ENCODE data around the gene SIDT2. TPM values are rescaled to one million over a fixed set of nuclear protein-coding genes. Genes with fewer than 3 reads are reported as not detected.
"Not testable (repeated sequence)": the region's sequence is repeated elsewhere in the genome, so short reads cannot be mapped to it uniquely, and the experiment has no call there.

The SIDT2 gene
- total RNA-seq, 2 experiments from 2014 or later = 20.2 to 23.6 TPM

DNA sequence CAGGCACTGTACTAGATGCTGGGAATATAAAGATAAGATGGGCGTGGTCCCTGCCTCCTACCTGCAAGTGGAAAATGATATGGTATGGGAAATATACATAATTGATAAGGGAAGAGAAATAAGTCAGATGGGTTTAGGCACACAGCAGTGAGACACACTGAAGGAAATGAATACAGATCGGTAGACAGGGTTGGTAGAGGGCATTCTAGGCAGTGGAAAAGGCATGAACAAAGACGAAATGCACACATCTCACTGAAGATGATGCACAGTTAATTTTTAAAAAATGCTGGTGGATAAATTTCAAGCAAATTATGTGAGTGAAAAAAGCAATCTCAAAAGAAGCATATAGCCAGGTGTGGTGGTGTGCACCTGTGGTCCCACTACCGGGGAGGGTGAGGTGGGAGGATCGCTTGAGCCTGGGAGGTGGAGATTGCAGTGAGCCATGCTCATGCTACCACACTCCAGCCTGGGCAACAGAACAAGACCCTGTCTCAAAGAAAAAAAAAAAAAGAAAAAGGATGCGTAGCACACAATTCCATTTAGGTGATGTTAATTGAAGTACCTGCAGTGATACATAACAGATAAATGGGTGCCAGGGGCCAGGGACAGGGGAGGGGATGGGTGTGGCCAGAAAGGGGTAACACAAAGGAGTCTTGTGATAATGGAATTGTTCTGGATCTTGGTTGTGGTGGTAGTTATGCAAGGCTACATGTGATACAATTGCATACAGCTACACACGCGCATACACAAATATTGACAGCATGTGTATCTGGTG is 31.0 kb downstream of the SIDT2 start:
- POLR2A ChIA-PET; DNase-seq; H3K27ac Mint-ChIP-seq; H3K27me3 Mint-ChIP-seq (ENCODE audit: low read depth); H3K9me3 Mint-ChIP-seq (ENCODE audit: insufficient read depth); H3K4me3 Mint-ChIP-seq; ATAC-seq; H3K4me1 Mint-ChIP-seq (ENCODE audit: low read depth): not testable (repeated sequence)
- peaks cover 51% of the 10 kb centered on the region for H3K36me3 Mint-ChIP-seq (ENCODE audit: low read depth)
- CTCF ChIA-PET = interaction anchor here (1.5 to 2.1 kb wide), 3 partner anchors 10 to 17 kb away, joined by 4 to 9 read pairs (median 5); no protein-coding TSS in a partner anchor

DNA sequence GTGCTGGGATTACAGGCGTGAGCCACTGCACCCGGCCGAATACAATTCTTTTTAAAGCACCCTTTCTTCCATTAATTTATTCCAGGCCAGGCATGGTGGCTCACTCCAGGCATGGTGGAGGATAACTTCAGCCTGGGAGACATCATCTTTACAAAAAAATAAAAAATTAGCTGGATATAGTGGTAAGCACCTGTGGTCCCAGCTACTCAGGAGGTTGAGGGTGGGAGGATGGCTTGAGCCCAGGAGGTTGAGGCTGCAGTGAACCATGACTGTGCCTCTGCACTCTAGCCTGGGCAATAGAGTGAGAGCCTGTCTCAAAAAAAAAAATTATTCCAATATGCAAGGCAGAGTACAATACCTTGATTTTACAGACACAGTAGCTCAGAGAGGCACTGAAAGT is 32.1 kb downstream of the SIDT2 start:
- DNase-seq (no peak), ATAC-seq (no peak)
- H3K27me3 Mint-ChIP-seq (ENCODE audit: low read depth) = no peaks in the 10 kb centered on the region
- H3K4me1 Mint-ChIP-seq (ENCODE audit: low read depth) = no peaks in the 10 kb centered on the region
- no peaks in the 10 kb centered on the region for H3K9me3 Mint-ChIP-seq (ENCODE audit: insufficient read depth)
- no peak overlapping the region for H3K27ac Mint-ChIP-seq
- POLR2A ChIA-PET = no interaction called here
- no peak overlapping the region for H3K4me3 Mint-ChIP-seq
- CTCF ChIA-PET = interaction anchor here (1.5 to 2.1 kb wide), 4 partner anchors 9 to 30 kb away, joined by 4 to 9 read pairs (median 6); no protein-coding TSS in a partner anchor
- peaks cover 45% of the 10 kb centered on the region for H3K36me3 Mint-ChIP-seq (ENCODE audit: low read depth)

DNA sequence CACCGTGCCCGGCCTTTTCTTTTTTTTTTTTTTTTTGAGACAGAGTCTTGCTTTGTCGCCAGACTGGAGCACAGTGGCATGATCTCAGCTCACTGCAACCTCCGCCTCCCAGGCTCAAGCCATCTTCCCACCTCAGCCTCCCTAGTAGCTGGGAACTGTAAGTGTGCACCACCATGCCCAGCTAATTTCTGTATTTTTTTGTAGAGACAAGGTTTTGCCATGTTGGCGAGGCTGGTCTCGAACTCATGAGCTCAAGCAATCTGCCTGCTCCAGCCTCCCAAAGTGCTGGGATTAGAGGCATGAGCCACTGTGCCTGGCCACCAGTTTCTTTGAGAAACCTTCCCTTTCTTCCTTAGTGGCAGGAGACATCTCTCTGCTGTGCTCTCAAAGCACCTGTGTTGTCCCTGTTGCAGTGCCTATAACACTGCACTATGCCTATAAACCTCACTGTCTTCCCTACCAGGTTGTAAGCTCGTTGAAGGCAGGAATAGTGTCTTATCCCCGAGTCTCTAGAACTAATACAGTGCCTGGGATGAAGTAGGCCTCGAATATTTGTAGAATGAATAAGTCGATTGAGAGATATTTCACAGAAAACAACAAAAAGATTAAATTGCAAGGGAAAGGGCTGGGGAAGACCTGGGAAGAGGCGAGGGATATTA is 34.3 kb downstream of the SIDT2 start:
- Mint-ChIP-seq H3K27me3 (ENCODE audit: low read depth) (no peaks in the 10 kb centered on the region), H3K27ac (no peak overlapping the region), H3K36me3 (ENCODE audit: low read depth) (peaks cover 56% of the 10 kb centered on the region), H3K4me3 (no peak overlapping the region), H3K4me1 (ENCODE audit: low read depth) (no peaks in the 10 kb centered on the region), H3K9me3 (ENCODE audit: insufficient read depth) (no peaks in the 10 kb centered on the region)
- ChIA-PET CTCF (interaction anchor here (1.0 kb wide), 1 partner anchor 32 kb away, joined by 3 read pairs; no protein-coding TSS in a partner anchor), POLR2A (no interaction called here)
- ATAC-seq = no peak
- DNase-seq = no peak

DNA sequence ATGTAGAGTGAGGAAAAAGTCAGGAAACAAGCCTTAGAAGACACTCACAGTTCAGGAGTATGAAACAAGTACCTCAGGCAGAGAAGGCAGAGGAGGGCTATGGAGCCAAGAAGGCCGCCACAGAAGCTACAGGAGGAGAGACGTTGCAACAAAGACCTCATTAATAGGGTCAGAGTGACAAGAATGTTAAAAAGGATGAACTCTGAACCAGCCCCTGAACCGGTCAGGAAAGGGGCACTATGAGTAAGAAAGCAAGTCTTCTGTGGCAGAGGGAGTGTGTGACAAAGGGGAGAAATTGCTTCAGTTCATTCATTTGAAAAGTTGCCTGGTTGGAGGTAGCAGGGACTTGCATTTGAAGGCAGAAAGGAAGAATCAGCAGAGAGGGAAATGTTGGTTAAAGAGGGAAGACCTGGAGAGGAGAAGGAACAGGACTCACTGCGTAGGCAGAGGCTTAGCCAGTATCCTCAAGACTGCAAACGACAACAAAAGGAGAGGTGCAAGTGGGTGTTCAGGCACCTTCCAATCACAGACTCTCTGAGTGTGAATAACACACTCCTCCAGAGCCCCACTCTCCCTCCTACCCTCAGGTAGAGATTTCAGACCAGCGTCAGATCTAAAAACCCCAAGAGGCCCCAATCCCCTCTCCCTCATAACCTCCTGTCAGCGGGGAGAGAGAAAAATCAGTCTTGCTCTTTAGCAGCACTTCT is 36.0 kb downstream of the SIDT2 start:
- Mint-ChIP-seq H3K9me3 (ENCODE audit: insufficient read depth) (no peaks in the 10 kb centered on the region), H3K36me3 (ENCODE audit: low read depth) (peaks cover 67% of the 10 kb centered on the region), H3K27me3 (ENCODE audit: low read depth) (no peaks in the 10 kb centered on the region), H3K27ac (no peak overlapping the region), H3K4me1 (ENCODE audit: low read depth) (no peaks in the 10 kb centered on the region), H3K4me3 (no peak overlapping the region)
- ChIA-PET POLR2A (interaction anchor here (0.6 kb wide), 1 partner anchor 1763 kb away, joined by 3 read pairs; no protein-coding TSS in a partner anchor), CTCF (interaction anchor here (1.4 kb wide), 1 partner anchor 12 kb away, joined by 6 read pairs; no protein-coding TSS in a partner anchor)
- DNase-seq (no peak), ATAC-seq (no peak)

DNA sequence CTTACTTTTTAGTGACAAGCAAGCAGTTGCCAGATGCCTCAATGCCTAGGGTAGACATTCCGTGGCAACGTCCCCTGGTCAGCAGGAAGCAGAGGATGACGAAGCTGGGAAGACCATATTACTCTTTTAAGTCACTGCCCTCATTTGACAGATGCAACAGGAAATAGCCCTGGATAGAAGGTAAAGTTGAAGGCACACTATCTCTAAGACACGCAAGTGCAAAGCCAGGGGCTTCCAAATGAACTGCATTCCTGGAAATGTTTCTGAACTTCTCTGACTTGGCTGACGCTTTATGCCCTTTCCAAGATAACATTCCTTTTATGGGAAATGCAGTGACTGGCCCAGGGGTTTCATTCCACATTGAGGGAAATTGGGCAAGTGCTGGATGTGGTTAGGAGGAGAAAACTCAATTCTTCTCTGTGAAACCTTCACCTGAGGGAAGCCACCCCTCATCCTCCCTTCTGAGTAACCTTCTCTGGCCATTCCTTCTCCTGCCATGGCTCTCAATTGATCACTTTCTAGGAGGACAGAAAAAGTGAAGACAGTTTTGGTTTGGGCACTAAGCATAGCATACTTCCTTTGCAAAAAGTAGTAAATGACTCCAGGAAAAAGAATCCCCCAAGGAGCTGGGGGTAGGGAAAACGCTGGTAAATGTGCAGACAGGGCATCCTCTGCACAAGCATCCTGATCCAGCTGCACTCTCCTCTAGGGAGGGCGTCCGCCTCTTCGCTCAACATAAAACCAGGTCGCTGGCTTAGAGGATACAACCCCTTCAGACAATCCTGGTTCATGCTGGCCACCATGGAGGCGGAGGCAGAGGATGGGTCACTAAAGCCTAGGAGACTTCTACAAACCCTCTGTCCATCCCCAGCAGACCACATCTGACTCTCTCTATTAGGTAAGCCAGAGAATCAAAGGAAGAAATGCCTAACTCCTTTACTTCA is 38.9 kb downstream of the SIDT2 start:
- Mint-ChIP-seq H3K4me3 (no peak overlapping the region), H3K9me3 (ENCODE audit: insufficient read depth) (no peaks in the 10 kb centered on the region), H3K27me3 (ENCODE audit: low read depth) (no peaks in the 10 kb centered on the region), H3K27ac (peak overlapping the region; percentile 52), H3K36me3 (ENCODE audit: low read depth) (peaks cover 67% of the 10 kb centered on the region), H3K4me1 (ENCODE audit: low read depth) (no peaks in the 10 kb centered on the region)
- POLR2A ChIA-PET = no interaction called here
- CTCF ChIA-PET = interaction anchor here (0.8 to 1.6 kb wide), 3 partner anchors 9 to 73 kb away, joined by 3 to 7 read pairs (median 3); partner anchors contain the start of gene PAFAH1B2
- DNase-seq (no peak), ATAC-seq (no peak)

DNA sequence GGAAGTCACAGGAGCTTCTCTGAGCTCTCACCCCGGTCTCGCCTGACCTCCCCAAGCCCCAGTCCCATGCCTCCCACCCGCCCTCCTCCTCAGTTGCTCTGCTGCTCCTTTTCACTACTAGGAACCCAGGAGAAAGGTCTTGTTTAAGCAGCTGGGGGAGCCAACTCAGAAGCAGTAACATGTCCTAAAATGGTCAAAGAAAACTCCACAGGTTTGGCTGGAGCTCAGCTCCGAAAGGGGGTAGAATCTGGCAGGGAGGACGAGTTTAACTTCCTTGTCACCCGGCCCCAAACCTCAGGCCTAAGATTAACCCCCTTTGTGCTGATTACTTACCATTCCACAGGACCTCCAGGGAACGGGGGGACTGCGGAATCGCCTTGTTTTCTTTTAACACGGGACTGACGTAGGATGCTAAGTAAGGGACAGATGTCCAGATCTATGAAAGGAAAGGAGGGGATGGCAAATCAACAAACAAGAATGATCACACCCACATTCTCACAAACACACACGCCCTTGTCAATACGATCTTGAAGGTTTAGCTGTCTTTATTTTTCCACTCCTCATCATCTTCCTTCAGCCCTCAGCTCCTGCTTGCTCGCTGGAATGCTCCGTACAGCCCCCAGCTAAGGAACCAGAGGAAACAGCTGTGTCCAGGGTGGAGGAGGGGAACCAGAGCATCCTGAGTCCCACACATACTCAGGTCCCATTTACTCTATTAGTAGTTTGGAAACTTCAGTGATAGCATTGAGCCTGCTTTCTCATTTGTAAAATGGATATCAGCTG is 39.8 kb downstream of the SIDT2 start:
- H3K4me3 Mint-ChIP-seq = no peak overlapping the region
- H3K27ac Mint-ChIP-seq = no peak overlapping the region
- peaks cover 67% of the 10 kb centered on the region for H3K36me3 Mint-ChIP-seq (ENCODE audit: low read depth)
- ATAC-seq (no peak), DNase-seq (no peak)
- ChIA-PET POLR2A (interaction anchor here (0.7 to 0.8 kb wide), 2 partner anchors 9 to 17 kb away, joined by 3 read pairs; no protein-coding TSS in a partner anchor), CTCF (interaction anchor here (1.1 kb wide), 1 partner anchor 8 kb away, joined by 3 read pairs; no protein-coding TSS in a partner anchor)
- no peaks in the 10 kb centered on the region for H3K27me3 Mint-ChIP-seq (ENCODE audit: low read depth)
- no peaks in the 10 kb centered on the region for H3K4me1 Mint-ChIP-seq (ENCODE audit: low read depth)
- H3K9me3 Mint-ChIP-seq (ENCODE audit: insufficient read depth) = no peaks in the 10 kb centered on the region

DNA sequence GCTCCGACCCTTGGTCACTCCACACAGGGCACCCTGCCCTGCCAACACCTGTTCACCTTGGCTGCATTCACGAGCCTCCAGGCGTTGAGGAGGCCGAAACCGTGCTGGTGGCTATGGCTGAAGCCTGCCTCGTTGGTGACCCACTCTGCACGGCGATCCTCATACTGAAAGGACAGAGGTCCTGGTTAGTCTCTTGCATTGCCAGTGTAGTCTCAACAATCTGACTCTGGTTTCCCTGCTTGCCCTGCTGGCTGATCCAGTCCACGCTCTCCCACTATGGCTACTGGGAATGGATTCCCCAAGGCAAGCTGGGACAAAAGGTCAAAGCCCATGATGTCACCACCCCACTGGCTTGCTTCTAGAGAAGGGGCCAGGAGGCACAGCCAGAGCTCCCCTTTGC is 40.5 kb downstream of the SIDT2 start:
- no peaks in the 10 kb centered on the region for H3K27me3 Mint-ChIP-seq (ENCODE audit: low read depth)
- no peaks in the 10 kb centered on the region for H3K4me1 Mint-ChIP-seq (ENCODE audit: low read depth)
- no peak for ATAC-seq
- ChIA-PET CTCF (interaction anchor here (1.4 to 1.8 kb wide), 2 partner anchors 8 to 33 kb away, joined by 3 to 4 read pairs; no protein-coding TSS in a partner anchor), POLR2A (interaction anchor here (0.7 to 0.8 kb wide), 2 partner anchors 8 to 18 kb away, joined by 3 read pairs; no protein-coding TSS in a partner anchor)
- H3K9me3 Mint-ChIP-seq (ENCODE audit: insufficient read depth) = no peaks in the 10 kb centered on the region
- no peak overlapping the region for H3K4me3 Mint-ChIP-seq
- no peak for DNase-seq
- peaks cover 67% of the 10 kb centered on the region for H3K36me3 Mint-ChIP-seq (ENCODE audit: low read depth)
- H3K27ac Mint-ChIP-seq = no peak overlapping the region

DNA sequence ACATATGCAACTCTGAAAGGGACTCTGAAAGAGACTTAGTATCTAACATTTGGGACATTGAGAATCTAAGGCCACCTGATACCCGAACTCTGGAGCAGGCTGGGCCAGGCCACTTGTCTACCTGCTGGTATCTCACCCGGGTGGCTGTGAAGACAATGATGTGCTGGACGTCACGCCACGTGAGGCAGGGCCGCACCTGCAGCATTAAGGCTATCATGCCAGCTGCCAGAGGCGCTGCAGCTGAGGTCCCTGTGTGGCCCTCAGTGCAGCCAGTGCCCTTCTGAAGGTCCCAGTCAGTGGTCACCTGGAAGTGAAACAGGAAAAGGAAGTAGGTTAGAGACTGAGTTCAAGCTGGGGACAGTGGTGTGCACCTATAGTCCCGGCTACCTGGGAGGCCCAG is 40.9 kb downstream of the SIDT2 start:
- Mint-ChIP-seq H3K27me3 (ENCODE audit: low read depth) (no peaks in the 10 kb centered on the region), H3K27ac (no peak overlapping the region), H3K9me3 (ENCODE audit: insufficient read depth) (no peaks in the 10 kb centered on the region), H3K4me3 (no peak overlapping the region), H3K36me3 (ENCODE audit: low read depth) (peaks cover 67% of the 10 kb centered on the region), H3K4me1 (ENCODE audit: low read depth) (no peaks in the 10 kb centered on the region)
- ATAC-seq (no peak), DNase-seq (no peak)
- POLR2A ChIA-PET = interaction anchor here (0.7 to 0.8 kb wide), 2 partner anchors 8 to 18 kb away, joined by 3 read pairs; no protein-coding TSS in a partner anchor
- CTCF ChIA-PET = interaction anchor here (1.4 to 2.3 kb wide), 4 partner anchors 9 to 38 kb away, joined by 3 to 12 read pairs (median 5); partner anchors contain the start of gene PCSK7

DNA sequence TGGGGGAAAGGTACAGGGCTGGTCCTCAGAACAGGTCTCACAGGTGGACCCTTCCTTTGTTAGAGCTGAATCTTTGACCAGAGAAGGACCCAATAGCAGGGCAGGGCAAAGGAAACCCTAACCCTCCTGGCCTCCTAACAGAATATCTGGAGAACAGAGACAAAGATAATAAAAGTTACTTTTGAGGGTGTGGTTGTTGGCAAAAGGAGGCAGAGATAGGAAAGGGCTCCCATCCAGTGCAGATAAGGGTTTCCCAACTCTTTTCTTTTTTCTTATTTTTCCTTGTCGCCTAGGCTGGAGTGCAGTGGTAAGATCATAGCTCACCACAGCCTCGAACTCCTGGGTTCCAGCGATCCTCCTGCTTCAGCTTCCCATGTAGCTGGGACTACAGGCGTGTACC is 41.5 kb downstream of the SIDT2 start:
- ChIA-PET POLR2A (interaction anchor here (0.8 kb wide), 1 partner anchor 41 kb away, joined by 3 read pairs; the partner anchor contains the start of gene SIDT2), CTCF (interaction anchor here (1.4 to 2.3 kb wide), 5 partner anchors 9 to 38 kb away, joined by 3 to 12 read pairs (median 4); partner anchors contain the start of gene PCSK7)
- Mint-ChIP-seq H3K4me1 (ENCODE audit: low read depth) (no peaks in the 10 kb centered on the region), H3K27ac (no peak overlapping the region), H3K9me3 (ENCODE audit: insufficient read depth) (no peaks in the 10 kb centered on the region), H3K4me3 (no peak overlapping the region), H3K27me3 (ENCODE audit: low read depth) (no peaks in the 10 kb centered on the region), H3K36me3 (ENCODE audit: low read depth) (peaks cover 67% of the 10 kb centered on the region)
- ATAC-seq (no peak), DNase-seq (no peak)

DNA sequence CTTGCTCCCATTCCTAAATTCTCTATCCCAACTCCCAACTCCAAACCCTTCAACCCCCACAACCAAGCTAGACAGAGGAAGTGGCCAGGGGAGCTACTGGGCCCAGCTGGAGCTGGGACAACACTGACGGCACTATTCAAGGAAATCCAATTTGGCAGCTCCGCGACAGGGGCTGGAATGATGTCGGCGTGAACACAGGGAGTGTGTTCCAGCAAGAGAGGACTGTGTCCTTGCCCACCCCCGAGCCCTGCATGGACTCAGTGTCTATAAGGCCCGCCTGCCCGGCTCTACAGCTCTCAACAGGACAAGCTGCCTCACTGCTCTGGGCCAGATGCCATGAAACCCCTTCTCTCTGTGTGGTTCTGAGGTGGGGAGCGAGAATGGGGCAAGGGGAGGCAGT is 42.0 kb downstream of the SIDT2 start:
- ChIA-PET CTCF (interaction anchor here (1.4 to 2.3 kb wide), 4 partner anchors 10 to 39 kb away, joined by 3 to 12 read pairs (median 5); partner anchors contain the start of gene PCSK7), POLR2A (interaction anchor here (0.8 kb wide), 1 partner anchor 42 kb away, joined by 3 read pairs; the partner anchor contains the start of gene SIDT2)
- no peaks in the 10 kb centered on the region for H3K4me1 Mint-ChIP-seq (ENCODE audit: low read depth)
- H3K9me3 Mint-ChIP-seq (ENCODE audit: insufficient read depth) = no peaks in the 10 kb centered on the region
- H3K4me3 Mint-ChIP-seq = no peak overlapping the region
- H3K36me3 Mint-ChIP-seq (ENCODE audit: low read depth) = peaks cover 73% of the 10 kb centered on the region
- no peak overlapping the region for H3K27ac Mint-ChIP-seq
- no peaks in the 10 kb centered on the region for H3K27me3 Mint-ChIP-seq (ENCODE audit: low read depth)
- ATAC-seq (no peak), DNase-seq (no peak)
